A549 treated with dexamethasone at 1 μM for 4 hours (cell line): ENCODE results near the gene GARIN6. TPM values are rescaled to one million over a fixed set of nuclear protein-coding genes. Genes with fewer than 3 reads are reported as not detected.

Experiments
- total RNA-seq: library from RNA; stranded (reverse); fragments of 200-300 nt; extraction: Qiagen RNA extraction; gene quantifications from 5 replicates; pipeline ENCODE4 v1.2.3, GENCODE V29; 2022

The GARIN6 gene
- not detected in 5 replicates for total RNA-seq

GRCh38 chr12:99647453-99647852, at the start of gene GARIN6:
Gene GARIN6 (plus strand): TSS chr12:99647753. CDS start chr12:99648175, 422 bp downstream.

